Measurements from ENCODE around the gene TEDC2. TPM values are rescaled to one million over a fixed set of nuclear protein-coding genes. Genes with fewer than 3 reads are reported as not detected.
A peak's percentile ranks its signal among the peaks of the same experiment; 100 is the strongest.

TEDC2 gene
- total and polyA plus RNA-seq, 9 of the 15 experiments (the other 6 are each of a cell fraction or from before 2014, with no cell fraction given) = 0.75 to 57.0 (median 17.6) TPM

GRCh38 chr16:2468725-2469398 is 9.0 kb downstream of the TEDC2 start:
- Histone ChIP-seq H3K4me1 (replicated peaks in 1 of 2; ENCODE audit: control insufficient read depth in 2 of 2, insufficient read depth in 2 of 2, low read length in 2 of 2) (peaks cover 7 to 85% of the 10 kb centered on the region in 2 experiments; a peak in 4 of 5 replicates), H3K9ac (ENCODE audit: insufficient read depth in 1 of 2, low read depth in 2 of 2, low read length in 2 of 2) (peak overlapping the region in 1 of 2 experiments; percentile 86; a peak in 2 of 4 replicates), H4K20me1 (replicated peaks; ENCODE audit: control insufficient read depth, insufficient read depth, low read length) (0 out of 2 replicates have a peak, but pooled peaks cover 4% of the 10 kb centered on the region), H3K36me3 (ENCODE audit: control insufficient read depth, insufficient read depth, low read length) (peaks cover 2% of the 10 kb centered on the region; the same call in 1 of the 3 replicates), H2AFZ (ENCODE audit: low read depth, low read length) (no peak overlapping the region), H3K9me1 (ENCODE audit: control insufficient read depth, insufficient read depth, low read length) (no peaks in the 10 kb centered on the region), H3K4me2 (ENCODE audit: insufficient read depth, low read length) (no peak overlapping the region), H3K27ac (ENCODE audit: extremely low read depth, low read depth, low read length) (no peak overlapping the region), H3K9me3 (replicated peaks; ENCODE audit: control insufficient read depth, insufficient read depth, low read depth, low read length) (no peaks in the 10 kb centered on the region), H3K27me3 (ENCODE audit: control insufficient read depth in 2 of 2, insufficient read depth in 2 of 2, low read length in 2 of 2) (no peaks in the 10 kb centered on the region), H3K4me3 (no peak overlapping the region), H3K79me2 (ENCODE audit: control insufficient read depth, insufficient read depth, low read length) (0 out of 3 replicates have a peak, but pooled peaks cover under 1% of the 10 kb centered on the region)
- CTCF ChIA-PET (ENCODE audit: low intra/inter-chr PET ratio) = no interaction called here
- FAIRE-seq (no peak), ATAC-seq (peak; percentile 17), DNase-seq (ENCODE audit: extremely low read depth in 1 of 4, low spot score in 3 of 4) (peak in 2 of 4 experiments; percentile 30 to 49)
- BruUV-seq (replicated peaks) = no TSS peak
- POLR2A ChIA-PET = interaction anchor here (0.7 to 2.3 kb wide), 8 partner anchors 9 to 316 kb away, joined by 3 to 10 read pairs (median 3); partner anchors contain the start of genes AMDHD2 and TEDC2
- in situ Hi-C loops (cut with MboI) (no loop called here), intact Hi-C loops (cut with micrococcal nuclease) (loop anchor here (5.0 kb wide), 1 partner anchor 33 kb away; no protein-coding TSS in a partner anchor)
- 10% methylated on average over 10 of the region's 14 CpGs for WGBS (ENCODE audit: insufficient coverage, low coverage, missing lambda C conversion rate)
- peak; percentile 33; the same call in 1 of the 2 replicates for TF ChIP-seq NFIC (IDR thresholded peaks at IDR 0.05)
- TF ChIP-seq ID3 (CRISPR knock-in tag; IDR thresholded peaks at IDR 0.05) = no peak
- TF ChIP-seq ID3 (tag; IDR thresholded peaks at IDR 0.05) = no peak
- TF ChIP-seq, protein P1, sequence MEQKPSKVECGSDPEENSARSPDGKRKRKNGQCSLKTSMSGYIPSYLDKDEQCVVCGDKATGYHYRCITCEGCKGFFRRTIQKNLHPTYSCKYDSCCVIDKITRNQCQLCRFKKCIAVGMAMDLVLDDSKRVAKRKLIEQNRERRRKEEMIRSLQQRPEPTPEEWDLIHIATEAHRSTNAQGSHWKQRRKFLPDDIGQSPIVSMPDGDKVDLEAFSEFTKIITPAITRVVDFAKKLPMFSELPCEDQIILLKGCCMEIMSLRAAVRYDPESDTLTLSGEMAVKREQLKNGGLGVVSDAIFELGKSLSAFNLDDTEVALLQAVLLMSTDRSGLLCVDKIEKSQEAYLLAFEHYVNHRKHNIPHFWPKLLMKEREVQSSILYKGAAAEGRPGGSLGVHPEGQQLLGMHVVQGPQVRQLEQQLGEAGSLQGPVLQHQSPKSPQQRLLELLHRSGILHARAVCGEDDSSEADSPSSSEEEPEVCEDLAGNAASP (IDR thresholded peaks at IDR 0.05) = no peak
- TF ChIP-seq DNMT1 (IDR thresholded peaks at IDR 0.05) = no peak
- TF ChIP-seq KDM5B (IDR thresholded peaks at IDR 0.05; ENCODE audit: insufficient replicate concordance, low read depth, low read length) = peak; percentile 32
- TF ChIP-seq CBFA2T2 (conservative IDR thresholded peaks at IDR 0.05) = no peak
- no peak for TF ChIP-seq PRMT5 (CRISPR knock-in tag; IDR thresholded peaks at IDR 0.05)
- TF ChIP-seq ZC3H8 (IDR thresholded peaks at IDR 0.05) = no peak
- TF ChIP-seq POLR2G (IDR thresholded peaks at IDR 0.05; ENCODE audit: low read depth, low read length) = peak; percentile 34; the same call in 1 of the 2 replicates
- TF ChIP-seq, protein P2, sequence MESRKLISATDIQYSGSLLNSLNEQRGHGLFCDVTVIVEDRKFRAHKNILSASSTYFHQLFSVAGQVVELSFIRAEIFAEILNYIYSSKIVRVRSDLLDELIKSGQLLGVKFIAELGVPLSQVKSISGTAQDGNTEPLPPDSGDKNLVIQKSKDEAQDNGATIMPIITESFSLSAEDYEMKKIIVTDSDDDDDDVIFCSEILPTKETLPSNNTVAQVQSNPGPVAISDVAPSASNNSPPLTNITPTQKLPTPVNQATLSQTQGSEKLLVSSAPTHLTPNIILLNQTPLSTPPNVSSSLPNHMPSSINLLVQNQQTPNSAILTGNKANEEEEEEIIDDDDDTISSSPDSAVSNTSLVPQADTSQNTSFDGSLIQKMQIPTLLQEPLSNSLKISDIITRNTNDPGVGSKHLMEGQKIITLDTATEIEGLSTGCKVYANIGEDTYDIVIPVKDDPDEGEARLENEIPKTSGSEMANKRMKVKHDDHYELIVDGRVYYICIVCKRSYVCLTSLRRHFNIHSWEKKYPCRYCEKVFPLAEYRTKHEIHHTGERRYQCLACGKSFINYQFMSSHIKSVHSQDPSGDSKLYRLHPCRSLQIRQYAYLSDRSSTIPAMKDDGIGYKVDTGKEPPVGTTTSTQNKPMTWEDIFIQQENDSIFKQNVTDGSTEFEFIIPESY (CRISPR knock-in tag; IDR thresholded peaks at IDR 0.05) = peak; percentile 66

Measured in K562 (cell line).